ENCODE results near the gene BTBD10.

BTBD10 gene

GRCh38 chr11:13344818-13345217 is 118.2 kb downstream of the BTBD10 start:
- DNase-seq, result no peak

GRCh38 chr11:13343931-13344717 is 118.9 kb downstream of the BTBD10 start:
- Histone ChIP-seq H3K9me3 (replicated peaks; ENCODE audit: insufficient read depth, low read length) (no peaks in the 10 kb centered on the region), H3K36me3 (replicated peaks; ENCODE audit: insufficient read depth, low read length) (no peaks in the 10 kb centered on the region), H3K27ac (ENCODE audit: low read length) (no peak overlapping the region), H3K79me2 (ENCODE audit: low read length) (peaks cover 5% of the 10 kb centered on the region; the same call in 1 of the 2 replicates), H3K27me3 (replicated peaks; ENCODE audit: insufficient read depth, low read length) (no peaks in the 10 kb centered on the region), H3K9ac (ENCODE audit: low read length) (no peak overlapping the region), H4K20me1 (ENCODE audit: insufficient read depth, low read length) (no peaks in the 10 kb centered on the region), H3F3A (ENCODE audit: insufficient read depth, low read length) (no peaks in the 10 kb centered on the region), H3K9me2 (replicated peaks; ENCODE audit: insufficient read depth, low read length) (no peaks in the 10 kb centered on the region), H2AFZ (ENCODE audit: low read length) (no peak overlapping the region), H3K4me2 (ENCODE audit: low read depth, low read length) (no peak overlapping the region), H3K4me3 (ENCODE audit: low read length) (no peak overlapping the region), H3K4me1 (ENCODE audit: low read length) (peaks cover 5% of the 10 kb centered on the region; the same call in 1 of the 2 replicates)
- peak; percentile 90 for TF ChIP-seq CTCF (IDR thresholded peaks at IDR 0.05; ENCODE audit: low read length)
- no peak for TF ChIP-seq EZH2phosphoT487 (IDR thresholded peaks at IDR 0.05; ENCODE audit: low read length)
- peak; percentile 66 for DNase-seq

More at GRCh38 chr11:13344818-13345217, 118.2 kb downstream of the BTBD10 start:
- Histone ChIP-seq H3K4me3 (ENCODE audit: low read length) (no peak overlapping the region), H3K9me2 (replicated peaks; ENCODE audit: insufficient read depth, low read length) (no peaks in the 10 kb centered on the region), H3K79me2 (ENCODE audit: low read length) (peaks cover 5% of the 10 kb centered on the region; the same call in 1 of the 2 replicates), H3F3A (ENCODE audit: insufficient read depth, low read length) (no peaks in the 10 kb centered on the region; the same call in 1 of the 2 replicates), H3K36me3 (replicated peaks; ENCODE audit: insufficient read depth, low read length) (no peaks in the 10 kb centered on the region), H4K20me1 (ENCODE audit: insufficient read depth, low read length) (no peaks in the 10 kb centered on the region), H3K4me2 (ENCODE audit: low read depth, low read length) (no peak overlapping the region), H3K27ac (ENCODE audit: low read length) (no peak overlapping the region), H3K9ac (ENCODE audit: low read length) (no peak overlapping the region), H3K27me3 (replicated peaks; ENCODE audit: insufficient read depth, low read length) (no peaks in the 10 kb centered on the region), H3K9me3 (replicated peaks; ENCODE audit: insufficient read depth, low read length) (no peaks in the 10 kb centered on the region), H3K4me1 (ENCODE audit: low read length) (peaks cover 5% of the 10 kb centered on the region; the same call in 1 of the 2 replicates), H2AFZ (ENCODE audit: low read length) (no peak overlapping the region)
- TF ChIP-seq CTCF (IDR thresholded peaks at IDR 0.05; ENCODE audit: low read length), result no peak
- no peak for TF ChIP-seq EZH2 (optimal IDR thresholded peaks at IDR 0.05; ENCODE audit: low read depth, low read length)
- no peak for TF ChIP-seq EZH2phosphoT487 (IDR thresholded peaks at IDR 0.05; ENCODE audit: low read length)

- H4K20me1 ChIP-seq (ENCODE audit: insufficient read depth, low read length), result no peaks in the 10 kb centered on the region
- peaks cover 12% of the 10 kb centered on the region for H3K79me2 ChIP-seq (ENCODE audit: low read length)
- no peak overlapping the region for H3K27ac ChIP-seq (ENCODE audit: low read length)
These were observed 120.0 kb downstream of the BTBD10 start for GRCh38 chr11:13343067-13343466.

GRCh38 chr11:13341026-13341425 is 122.0 kb downstream of the BTBD10 start:
- H3K4me1 ChIP-seq (ENCODE audit: low read length), result peaks cover 16% of the 10 kb centered on the region
- no peak overlapping the region for H3K9ac ChIP-seq (ENCODE audit: low read length)
- H3K9me2 ChIP-seq (replicated peaks; ENCODE audit: insufficient read depth, low read length), result no peaks in the 10 kb centered on the region
- no peaks in the 10 kb centered on the region for H3K27me3 ChIP-seq (replicated peaks; ENCODE audit: insufficient read depth, low read length)
- TF ChIP-seq CTCF (IDR thresholded peaks at IDR 0.05; ENCODE audit: low read length) (no peak), EZH2phosphoT487 (IDR thresholded peaks at IDR 0.05; ENCODE audit: low read length) (no peak), EZH2 (optimal IDR thresholded peaks at IDR 0.05; ENCODE audit: low read depth, low read length) (no peak)
- no peaks in the 10 kb centered on the region for H3K9me3 ChIP-seq (replicated peaks; ENCODE audit: insufficient read depth, low read length)
- H3K4me2 ChIP-seq (ENCODE audit: low read depth, low read length), result no peak overlapping the region
- DNase-seq, result no peak
- no peak overlapping the region for H3K4me3 ChIP-seq (ENCODE audit: low read length)
- no peak overlapping the region for H3K27ac ChIP-seq (ENCODE audit: low read length)
- H3K36me3 ChIP-seq (replicated peaks; ENCODE audit: insufficient read depth, low read length), result no peaks in the 10 kb centered on the region
- H3K79me2 ChIP-seq (ENCODE audit: low read length), result peaks cover 12% of the 10 kb centered on the region
- H2AFZ ChIP-seq (ENCODE audit: low read length), result no peak overlapping the region
- H3F3A ChIP-seq (ENCODE audit: insufficient read depth, low read length), result peaks cover 9% of the 10 kb centered on the region; the same call in 1 of the 2 replicates
- H4K20me1 ChIP-seq (ENCODE audit: insufficient read depth, low read length), result no peaks in the 10 kb centered on the region

More at GRCh38 chr11:13343067-13343466, 120.0 kb downstream of the BTBD10 start:
- H2AFZ ChIP-seq (ENCODE audit: low read length), result no peak overlapping the region
- DNase-seq, result no peak
- H3K9me3 ChIP-seq (replicated peaks; ENCODE audit: insufficient read depth, low read length), result no peaks in the 10 kb centered on the region
- H3K4me2 ChIP-seq (ENCODE audit: low read depth, low read length), result no peak overlapping the region
- H3K4me3 ChIP-seq (ENCODE audit: low read length), result no peak overlapping the region
- H3K9me2 ChIP-seq (replicated peaks; ENCODE audit: insufficient read depth, low read length), result no peaks in the 10 kb centered on the region
- TF ChIP-seq EZH2 (optimal IDR thresholded peaks at IDR 0.05; ENCODE audit: low read depth, low read length), result no peak
- no peaks in the 10 kb centered on the region for H3K36me3 ChIP-seq (replicated peaks; ENCODE audit: insufficient read depth, low read length)
- peaks cover 10% of the 10 kb centered on the region for H3K4me1 ChIP-seq (ENCODE audit: low read length)
- no peak overlapping the region for H3K9ac ChIP-seq (ENCODE audit: low read length)
- H3K27me3 ChIP-seq (replicated peaks; ENCODE audit: insufficient read depth, low read length), result no peaks in the 10 kb centered on the region
- H3F3A ChIP-seq (ENCODE audit: insufficient read depth, low read length), result peaks cover 1% of the 10 kb centered on the region; the same call in 1 of the 2 replicates
